DMS79 (cell line): ENCODE measurements around the gene GGTLC2.
"Not testable (repeated sequence)": the region's sequence is repeated elsewhere in the genome, so short reads cannot be mapped to it uniquely, and the experiment has no call there.

Source experiments
- DNase-seq: peaks from one replicate; lab custom pipeline; 2025; lab: John Stamatoyannopoulos, UW

The GGTLC2 gene

DNA sequence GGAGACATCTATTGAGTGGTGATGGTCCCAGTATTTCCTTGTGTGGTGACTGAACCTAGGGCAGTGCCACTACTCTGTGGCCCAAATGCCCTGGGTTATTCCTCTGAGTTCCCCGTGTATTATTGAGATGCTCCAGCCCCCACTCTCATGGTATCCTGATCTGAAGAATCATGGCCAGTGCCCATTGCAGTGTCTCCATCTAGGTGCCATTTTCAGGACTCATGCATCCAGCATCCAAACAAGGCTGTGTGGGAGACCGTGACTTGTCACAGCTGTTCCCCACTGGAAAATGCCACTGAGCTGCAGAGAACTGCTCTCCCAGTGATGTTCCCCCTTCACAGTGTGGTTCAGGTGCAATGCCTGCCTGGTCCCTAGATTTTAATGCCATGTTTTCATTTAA is 24.7 kb downstream of the GGTLC2 start:
- no peak for DNase-seq

DNA sequence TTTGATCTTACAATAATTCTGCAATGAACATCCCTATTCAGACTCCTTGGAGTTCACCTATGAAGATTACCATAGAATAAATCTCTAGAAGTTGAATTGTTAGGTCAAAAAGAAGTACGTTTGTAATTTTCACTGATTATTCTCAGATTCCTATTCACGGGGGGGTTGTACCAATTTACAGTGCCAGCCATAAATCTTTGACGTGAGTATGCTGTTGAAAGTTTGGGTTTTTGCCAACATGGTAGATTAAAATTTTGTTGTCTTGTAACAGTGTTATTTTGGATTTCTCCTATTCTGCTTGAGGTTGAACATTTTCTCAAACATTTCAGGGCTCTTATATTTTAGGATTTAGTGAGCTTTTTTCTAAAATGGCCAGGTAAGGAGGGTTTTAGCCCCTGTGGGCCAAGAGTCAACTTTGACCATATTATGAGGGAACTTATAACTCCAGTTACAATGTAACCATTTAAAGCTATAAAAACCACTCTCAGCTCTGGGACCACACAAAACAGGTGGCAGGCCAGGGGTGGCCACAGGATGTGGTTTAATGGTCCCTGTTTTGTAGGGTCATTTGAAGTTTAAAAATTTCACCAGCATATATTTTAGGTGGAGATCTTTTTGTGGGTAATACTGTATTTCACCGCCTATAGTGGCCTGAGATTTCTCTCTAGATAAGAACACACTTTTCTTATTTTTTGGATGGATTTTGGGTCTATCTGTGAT is 25.8 kb downstream of the GGTLC2 start:
- no peak for DNase-seq

DNA sequence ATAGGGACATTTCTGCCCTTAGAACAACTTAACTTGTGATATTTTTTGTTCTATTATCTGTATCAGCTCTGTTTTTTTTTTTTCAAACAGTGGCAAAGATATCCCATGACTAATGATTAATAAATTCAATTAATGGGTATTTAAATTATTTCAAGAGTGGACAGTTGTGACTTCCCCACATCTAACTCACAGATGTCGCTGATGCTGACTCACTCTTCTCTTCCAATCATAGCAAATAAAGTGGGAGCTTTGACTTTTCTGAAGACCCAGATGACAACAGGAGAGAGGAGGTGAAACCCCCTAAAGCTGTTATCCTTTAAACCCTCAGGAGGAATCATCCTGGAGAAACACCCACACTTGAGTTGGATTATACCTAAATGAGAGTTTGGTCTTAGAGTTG is 27.1 kb downstream of the GGTLC2 start:
- no peak for DNase-seq

DNA sequence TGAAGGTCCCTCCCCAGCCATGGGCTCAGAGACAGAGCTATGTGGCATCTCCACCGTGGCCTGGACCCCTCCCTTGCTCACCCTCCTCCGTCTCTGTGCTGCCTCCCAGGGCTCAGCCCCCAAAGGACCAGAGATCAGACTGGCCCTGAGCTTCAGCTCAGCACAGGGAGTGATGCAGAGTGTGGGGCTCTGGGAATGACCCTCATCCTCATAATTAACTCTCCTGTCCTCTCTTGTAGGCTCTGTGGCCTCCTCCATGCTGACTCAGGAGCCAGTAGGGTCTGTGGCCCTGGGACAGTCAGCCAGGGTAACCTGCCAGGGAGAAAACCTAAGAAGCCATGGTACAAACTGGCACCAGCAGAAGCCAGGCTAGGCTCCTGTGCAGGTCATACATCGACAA is 28.7 kb downstream of the GGTLC2 start:
- DNase-seq = no peak

DNA sequence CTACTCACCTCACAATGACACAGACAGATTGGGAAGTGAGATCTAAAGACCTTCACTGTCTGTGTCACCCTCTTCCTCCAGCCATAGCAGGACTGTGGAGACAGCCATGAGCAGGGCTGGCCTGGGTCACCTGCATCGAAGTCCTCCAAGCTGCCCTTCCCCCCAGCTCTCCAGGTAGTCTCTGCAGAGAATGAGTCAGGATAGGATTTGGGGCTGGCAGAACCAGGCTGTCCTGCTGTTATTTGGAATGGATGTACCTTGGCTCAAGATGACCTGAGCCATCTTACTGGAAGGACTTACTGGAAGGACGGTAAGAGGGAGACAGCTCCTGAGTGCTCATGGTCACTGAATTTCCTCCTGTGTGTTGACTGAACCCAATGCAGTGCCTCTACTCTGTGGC is 29.2 kb downstream of the GGTLC2 start:
- no peak for DNase-seq

DNA sequence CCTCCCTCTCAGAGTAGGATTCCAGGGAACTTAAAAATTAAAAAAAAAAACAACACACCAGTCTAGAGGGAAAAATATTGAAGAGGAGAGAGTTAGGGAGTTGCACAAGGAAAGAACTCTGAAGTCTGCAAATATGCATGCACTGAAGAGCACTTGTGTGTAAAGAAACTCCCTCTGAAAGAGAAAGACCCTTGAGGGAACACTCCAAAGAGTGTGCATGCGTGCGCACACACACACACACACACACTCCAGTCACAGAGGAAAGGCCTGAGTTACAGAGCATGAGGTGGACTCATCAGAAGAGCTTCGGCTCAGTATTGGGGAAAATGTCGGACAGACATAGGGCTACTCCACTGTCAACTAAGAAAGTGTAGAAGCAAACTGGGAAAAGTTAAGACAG is 30.1 kb downstream of the GGTLC2 start:
- no peak for DNase-seq

DNA sequence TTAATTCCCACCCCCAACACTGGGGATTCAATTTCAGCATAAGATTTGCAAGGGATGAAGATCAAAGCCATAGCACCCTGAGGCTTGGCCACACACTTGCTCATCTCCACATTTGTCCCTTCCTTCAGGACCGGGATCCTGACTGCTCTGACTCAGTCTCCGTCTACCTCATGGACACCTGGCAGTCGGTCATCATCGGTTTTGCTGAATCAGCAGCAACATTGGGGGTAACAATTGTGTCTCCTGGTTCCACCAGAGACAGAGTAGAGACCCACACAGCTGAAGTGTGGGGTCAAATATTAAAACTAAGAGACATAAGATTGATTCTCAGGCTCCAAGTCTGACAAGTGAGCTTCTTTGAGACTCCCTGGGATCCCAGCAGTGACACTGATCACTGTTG is 34.6 kb downstream of the GGTLC2 start:
- DNase-seq = no peak

DNA sequence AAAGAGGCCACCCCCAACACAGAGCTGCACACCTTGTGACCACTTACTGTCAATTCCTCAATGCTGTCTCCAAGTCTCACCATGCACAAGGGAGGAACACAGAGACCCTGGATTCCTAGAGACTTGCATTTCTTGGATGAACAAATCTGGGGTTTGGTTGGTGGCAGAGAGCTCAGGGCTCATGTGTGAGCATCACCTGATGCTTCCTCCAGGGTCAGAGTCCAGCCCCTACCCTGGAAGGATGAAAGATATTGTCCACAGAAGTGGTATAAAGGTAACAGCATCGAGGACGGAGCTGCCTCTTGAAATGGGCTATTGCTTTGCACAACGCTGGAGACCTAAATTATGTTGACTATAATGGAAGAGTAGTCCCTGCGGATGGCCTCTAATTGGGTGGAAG is 36.0 kb downstream of the GGTLC2 start:
- no peak for DNase-seq

DNA sequence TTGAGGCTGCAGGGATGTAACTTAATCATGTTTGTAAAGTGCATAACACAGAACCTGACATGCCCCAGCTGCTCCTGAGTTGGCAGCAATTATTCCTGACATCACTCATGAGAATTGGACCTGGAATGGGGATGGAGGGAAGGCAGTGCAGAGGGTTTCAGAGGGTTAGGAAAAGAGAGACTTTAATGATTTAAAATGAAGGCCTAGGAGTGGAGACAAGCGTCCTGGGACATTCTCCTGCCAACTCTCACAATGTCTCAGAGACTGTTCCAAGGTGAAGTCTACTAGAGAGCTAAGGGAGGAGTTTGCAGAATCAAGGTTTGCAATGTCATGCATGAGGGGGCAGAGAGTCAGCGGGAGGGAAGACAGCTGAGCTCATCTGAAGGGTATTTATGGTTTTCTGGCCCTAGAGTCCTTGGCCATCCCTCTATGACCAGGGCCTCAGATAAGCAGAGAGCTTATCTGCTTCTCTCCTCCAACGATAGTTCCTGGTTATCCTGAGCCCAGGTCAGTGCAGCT is 36.9 kb downstream of the GGTLC2 start:
- DNase-seq = no peak

DNA sequence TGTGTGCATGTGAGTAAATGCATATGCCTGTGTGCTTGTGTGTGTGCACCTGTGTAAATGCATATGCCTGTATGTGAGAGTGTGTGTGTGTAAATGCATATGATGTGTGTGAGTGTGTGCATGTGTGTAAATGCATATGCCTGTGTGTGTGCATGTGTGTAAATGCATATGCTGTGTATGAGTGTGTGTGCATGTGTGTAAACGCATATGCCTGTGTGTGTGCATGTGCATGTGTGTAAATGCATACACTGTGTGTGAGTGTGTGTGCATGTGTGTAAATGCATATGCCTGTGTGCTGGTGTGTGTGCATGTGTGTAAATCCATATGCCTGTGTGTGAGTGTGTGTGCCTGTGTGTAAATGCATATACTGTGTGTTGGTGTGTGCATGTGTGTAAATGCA is 37.8 kb downstream of the GGTLC2 start:
- DNase-seq = no peak

DNA sequence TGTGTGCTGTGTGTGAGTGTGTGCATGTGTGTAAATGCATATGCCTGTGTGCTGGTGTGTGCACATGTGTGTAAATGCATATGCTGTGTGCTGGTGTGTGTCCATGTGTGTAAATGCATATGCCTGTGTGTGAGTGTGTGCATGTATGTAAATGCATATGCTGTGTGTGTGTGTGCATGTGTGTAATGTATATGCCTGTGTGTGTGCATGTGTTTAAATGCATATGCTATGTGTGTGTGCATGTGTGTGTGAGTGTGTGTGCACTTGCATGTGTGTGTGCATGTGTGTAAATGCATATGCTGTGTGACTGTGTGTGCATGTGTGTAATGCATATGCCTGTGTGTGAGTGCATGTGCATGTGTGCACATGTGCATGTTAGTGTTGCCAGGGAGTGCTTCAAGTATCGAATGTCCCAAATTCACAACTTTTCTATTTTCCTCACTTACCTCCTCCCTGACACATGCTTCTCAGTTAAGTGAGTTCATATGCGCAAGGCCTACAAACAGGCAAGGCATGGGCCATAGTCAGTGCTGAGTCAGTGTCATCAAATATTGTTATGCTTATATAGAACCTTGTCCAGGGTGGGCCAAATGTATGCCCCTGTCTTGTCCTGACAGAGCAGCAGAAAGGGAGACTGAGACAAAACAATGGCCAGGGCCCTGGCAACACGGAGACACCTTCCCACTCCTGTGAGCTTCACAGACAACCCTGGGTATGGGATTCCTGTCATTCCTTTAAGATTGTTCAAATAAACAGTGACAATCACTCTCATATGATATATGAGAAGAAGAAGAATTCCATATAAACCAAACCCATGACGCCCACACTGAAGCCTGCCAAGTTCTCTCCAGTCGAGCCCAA is 38.6 kb downstream of the GGTLC2 start:
- no peak for DNase-seq

DNA sequence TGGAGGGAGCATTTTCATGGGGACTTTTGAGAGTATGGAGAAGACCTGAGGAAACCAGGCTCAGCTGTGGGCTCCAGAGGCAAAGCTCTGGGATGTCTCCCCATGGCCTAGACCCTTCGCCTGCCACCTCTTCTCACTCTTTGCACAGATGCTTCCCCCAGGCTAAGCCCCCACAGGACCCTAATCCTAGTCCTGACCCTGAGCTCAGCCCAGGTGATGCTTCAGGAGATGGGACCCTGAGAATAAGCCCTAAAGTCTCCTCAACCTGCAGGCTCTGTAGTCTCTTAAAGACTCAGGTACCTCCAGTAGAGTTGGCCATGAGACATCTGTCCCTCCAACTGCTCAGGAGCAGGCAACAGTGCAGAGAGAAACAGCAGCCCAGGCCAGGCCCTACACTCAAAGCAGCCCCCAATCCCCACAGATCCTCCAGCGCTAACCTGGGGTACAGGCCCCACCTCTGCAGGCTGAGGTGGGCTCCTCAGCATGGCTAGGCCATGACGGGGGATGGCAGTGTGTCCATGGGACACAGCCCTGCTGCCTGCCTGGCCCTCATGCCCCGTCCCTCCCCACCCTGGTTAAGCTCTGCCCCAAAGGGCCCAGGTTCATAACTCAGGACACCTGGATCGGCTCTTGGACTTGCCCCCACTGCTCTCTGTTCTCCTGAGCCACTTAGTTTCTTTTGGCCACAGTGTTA is 39.4 kb downstream of the GGTLC2 start:
- no peak for DNase-seq

DNA sequence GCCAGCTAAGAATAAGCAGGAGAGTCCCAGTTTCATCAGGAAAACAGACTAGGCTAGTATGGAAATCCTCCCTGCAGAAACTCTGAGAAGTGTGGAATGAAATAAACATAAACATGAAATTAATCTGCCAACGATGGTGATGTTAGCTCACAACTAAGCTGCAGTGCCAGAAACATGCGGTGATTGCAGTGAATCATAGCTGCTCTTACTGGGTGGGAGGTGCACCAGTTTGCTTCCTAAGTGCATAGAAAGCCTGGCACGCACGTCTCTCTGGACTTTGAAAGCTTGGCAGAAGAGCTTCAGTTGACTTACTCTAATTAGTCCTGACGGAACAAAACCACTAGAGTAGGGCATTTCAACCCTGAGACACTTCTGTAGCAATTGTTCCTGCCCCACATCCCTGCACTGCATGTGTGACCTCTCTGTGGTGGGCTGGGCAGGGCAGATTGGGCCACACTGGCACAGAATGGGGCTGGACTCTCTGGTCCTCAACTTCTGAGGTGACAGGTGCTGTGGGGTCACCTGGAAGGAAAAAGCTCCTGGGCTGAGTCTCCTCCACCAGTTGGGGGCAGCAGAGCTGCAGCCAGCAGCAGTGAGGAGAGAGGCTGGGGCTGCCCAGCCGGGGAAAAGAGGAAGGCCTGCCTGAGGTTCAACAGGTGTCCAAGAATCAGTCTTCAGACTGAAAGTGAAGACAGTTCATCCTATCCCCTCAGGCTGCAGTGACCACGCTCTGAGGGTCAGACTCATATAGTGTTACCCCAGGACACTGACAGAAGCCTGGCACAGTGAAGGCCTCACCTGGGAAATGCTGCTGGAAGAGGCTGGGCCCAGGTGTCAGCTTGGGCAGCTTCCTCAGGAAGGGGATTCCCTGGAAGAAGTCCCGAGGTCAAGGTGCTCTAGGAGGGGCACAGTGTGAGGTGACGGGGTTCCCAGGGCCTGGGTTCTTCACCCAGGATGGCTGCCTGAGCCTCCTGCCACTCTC is 40.5 kb downstream of the GGTLC2 start:
- DNase-seq = no peak

DNA sequence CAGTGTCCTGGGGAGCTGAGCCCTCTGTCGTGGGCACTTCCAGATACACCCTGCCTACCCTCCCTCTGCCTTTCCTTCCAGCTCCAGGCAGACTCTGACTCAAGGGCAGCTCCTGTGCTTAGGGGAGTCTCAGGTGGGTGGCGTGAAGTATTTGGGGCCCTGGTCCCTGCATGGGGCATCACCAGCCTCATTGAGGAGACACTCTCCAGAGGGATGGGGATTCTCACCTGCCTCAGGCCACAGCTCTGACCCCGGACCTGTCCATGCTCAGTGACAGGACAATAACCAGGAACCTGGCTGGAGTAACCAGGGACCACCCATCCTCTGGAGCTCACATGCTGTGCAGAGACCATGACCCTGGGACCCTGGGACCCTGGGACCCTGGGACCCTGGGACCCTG is 41.2 kb downstream of the GGTLC2 start:
- DNase-seq = no peak

DNA sequence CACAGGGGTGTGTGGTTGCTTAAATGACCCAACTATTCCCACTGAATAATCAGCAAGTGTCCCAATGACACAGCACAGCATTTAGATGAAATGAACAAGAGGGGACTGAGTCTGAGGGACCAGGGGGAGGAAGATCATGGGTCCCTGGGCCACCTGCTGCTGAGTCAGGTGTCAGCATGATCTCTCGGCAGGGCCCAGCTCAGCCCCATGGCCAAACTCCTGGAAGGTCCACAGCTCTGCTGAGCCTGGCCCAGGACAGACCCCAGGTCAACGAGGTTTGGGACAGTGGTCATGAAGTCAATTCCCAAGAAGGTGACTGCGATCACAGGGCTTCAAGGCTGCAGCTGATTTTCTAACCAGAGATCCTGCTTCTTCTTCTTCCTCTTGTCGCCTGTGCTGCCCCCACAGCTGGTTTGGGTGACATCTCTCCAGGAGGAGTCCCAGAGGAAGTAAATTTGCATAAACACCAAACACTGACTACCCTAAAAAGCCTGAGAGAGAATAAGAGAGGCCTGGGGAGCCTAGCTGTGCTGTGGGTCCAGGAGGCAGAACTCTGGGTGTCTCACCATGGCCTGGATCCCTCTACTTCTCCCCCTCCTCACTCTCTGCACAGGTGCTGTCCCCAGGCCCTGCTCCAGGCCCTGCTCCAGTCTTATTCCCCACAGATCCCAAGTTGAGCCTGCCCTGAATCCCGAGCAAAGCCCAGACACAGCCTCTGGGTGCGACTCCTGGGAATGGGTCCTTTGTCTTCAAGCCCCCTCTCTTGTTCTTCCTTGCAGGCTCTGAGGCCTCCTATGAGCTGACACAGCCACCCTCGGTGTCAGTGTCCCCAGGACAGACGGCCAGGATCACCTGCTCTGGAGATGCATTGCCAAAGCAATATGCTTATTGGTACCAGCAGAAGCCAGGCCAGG is 42.0 kb downstream of the GGTLC2 start:
- not testable (repeated sequence) for DNase-seq

DNA sequence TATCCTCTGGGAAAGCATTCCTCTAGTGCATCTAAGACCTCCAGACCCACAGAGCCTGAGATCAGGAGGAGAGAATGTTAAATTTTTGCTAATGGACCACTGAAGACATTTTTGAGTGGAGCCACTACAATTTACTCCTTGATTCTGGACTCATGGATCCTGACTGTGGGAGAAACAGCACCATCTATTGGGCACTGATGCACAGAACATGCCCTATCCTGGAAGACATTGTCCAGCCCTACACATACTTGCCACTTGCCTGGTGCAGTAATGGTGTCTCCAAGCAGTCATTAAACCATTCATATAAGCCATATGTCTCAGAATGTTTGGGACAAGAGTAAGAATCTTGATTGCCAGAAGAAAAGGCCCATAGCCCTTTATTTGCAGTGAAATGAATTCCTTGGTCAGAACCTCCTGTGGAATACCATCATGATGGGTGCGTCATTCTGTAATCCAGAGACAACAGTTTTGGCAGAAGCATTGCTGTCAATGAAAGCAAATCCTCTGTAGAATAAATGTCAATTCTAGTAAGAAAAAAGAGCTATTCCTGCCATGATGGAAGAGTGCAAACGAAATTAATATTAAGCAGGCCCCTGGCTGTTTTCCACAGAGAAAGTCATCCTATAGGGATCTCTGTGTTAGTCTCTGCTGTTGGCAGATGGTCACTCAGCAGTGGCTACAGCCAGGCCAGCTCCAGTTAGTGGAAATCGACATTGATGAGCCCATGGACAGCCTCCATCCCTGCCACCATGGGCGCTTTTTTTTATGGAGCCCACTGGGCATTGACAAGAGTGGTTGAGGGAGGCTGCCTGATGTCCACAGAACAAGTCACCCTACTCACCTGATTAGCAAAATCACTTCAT is 43.5 kb downstream of the GGTLC2 start:
- no peak for DNase-seq

DNA sequence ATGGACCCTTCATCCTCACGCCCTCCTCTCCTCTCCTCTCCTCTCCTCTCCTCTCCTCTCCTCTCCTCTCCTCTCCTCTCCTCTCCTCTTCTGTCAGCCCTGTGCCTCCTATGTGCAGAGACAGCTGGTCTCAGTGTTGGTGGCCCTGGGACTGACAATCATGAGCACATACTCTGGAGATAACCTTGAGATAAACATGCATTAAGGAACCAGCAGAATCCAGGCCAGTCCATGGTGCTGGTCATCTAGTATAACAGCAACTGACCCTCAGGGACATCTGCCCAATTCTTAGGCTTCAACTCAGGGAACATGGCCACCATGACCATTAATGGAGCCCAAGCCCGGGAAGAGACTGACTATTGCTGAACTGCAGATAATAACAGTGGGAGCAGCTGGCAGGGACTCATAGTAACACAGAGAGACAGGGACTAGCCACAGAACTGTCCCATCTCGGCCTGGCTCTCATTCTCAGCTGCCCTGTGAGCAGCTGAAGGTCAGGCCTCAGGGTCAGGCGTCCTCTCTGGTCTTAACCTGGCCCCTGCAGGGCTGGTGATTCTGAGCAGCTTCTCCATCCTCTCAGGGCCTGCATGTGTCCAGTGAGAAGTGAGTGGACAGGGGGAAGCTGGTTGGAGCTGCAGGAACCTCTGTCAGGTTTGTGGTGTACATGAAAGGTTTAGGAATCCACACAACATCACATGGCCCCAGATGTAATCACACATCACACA is 45.4 kb downstream of the GGTLC2 start:
- DNase-seq = no peak

DNA sequence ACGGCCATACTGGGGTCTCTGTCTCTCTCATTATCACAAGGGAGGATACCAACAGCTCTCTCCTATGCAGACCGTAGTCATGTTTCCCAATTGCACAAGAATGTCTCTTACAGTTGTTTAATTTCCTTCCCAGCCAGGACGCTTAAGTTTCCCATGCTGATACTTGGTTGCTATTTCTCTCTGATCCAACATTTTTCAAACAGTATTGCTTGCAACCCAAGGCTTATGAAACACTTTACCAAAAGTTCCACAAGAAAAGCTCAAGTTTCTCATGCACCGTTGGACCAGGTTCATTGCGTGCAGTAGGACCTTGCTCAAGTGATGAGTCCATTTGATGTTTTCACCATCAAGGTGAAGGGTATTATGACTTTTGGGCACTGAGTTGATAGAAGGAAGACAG is 46.6 kb downstream of the GGTLC2 start:
- no peak for DNase-seq
